CD4-positive, alpha-beta T cell (primary cell): ENCODE measurements around the gene TMEM201. TPM values are rescaled to one million over a fixed set of nuclear protein-coding genes. Genes with fewer than 3 reads are reported as not detected.

Source experiments
- ATAC-seq: fragments of 200-7000 bp; cut with Tn5 transposase; one replicate; pipeline ENCODE4 v1.10.0; 2022; ENCODE audit warnings: mild to moderate bottlenecking; ENCODE audit not compliant: poor library complexity
- CTCF ChIA-PET: fragments of 350-600 bp; sonication (Branson Sonifier 250); formaldehyde crosslinking; loops from one replicate; lab custom pipeline; 2021; ENCODE audit warnings: antibody characterized with exemption, inconsistent platforms; lab: Charles Lee
- POLR2A ChIA-PET: fragments of 350-600 bp; sonication (Branson Sonifier 250); formaldehyde crosslinking; loops from one replicate; lab custom pipeline; 2021; ENCODE audit warnings: antibody characterized with exemption, inconsistent platforms; lab: Charles Lee
- DNase-seq, 14 experiments: peaks; one replicate each; pipeline ENCODE4 v3.0.0-alpha.2; 2013 to 2020; ENCODE audit warnings: mixed read lengths in 2 of 14
- H3K27ac ChIP-seq, 2 donors: one replicate each; pipeline versions ENCODE4 v1.5.1 to v1.7.0; 2013; ENCODE audit warnings: low read length in 2 of 2, low read depth in 1 of 2, mild to moderate bottlenecking in 1 of 2
- H3K27me3 ChIP-seq, 2 experiments: 1 replicate in 1 of 2; 2 replicates in 1 of 2; pipeline versions ENCODE4 v1.6.1 to v1.7.0; 2013; ENCODE audit warnings: low read length in 2 of 2, control low read depth in 1 of 2, mild to moderate bottlenecking in 1 of 2, moderate library complexity in 1 of 2; ENCODE audit not compliant: insufficient read depth in 2 of 2, control insufficient read depth in 1 of 2
- H3K36me3 ChIP-seq: one replicate; pipeline ENCODE4 v1.6.1; 2013; ENCODE audit warnings: low read length, control low read depth; ENCODE audit not compliant: insufficient read depth
- H3K4me1 ChIP-seq: one replicate; pipeline ENCODE4 v1.6.1; 2013; ENCODE audit warnings: low read length, control low read depth; ENCODE audit not compliant: insufficient read depth
- H3K4me3 ChIP-seq: one replicate; pipeline ENCODE4 v1.5.1; 2013; ENCODE audit warnings: mild to moderate bottlenecking, low read length, moderate library complexity
- H3K9me3 ChIP-seq, 2 experiments: 1 replicate in 1 of 2; 2 replicates in 1 of 2; pipeline versions ENCODE4 v1.6.1 to v1.7.0; 2013; ENCODE audit warnings: low read length in 2 of 2, mild to moderate bottlenecking in 2 of 2, control low read depth in 1 of 2, moderate library complexity in 1 of 2; ENCODE audit not compliant: control insufficient read depth in 1 of 2, insufficient read depth in 1 of 2
- H3K27ac Mint-ChIP-seq: one replicate; pipeline ENCODE4 v1.8.0; 2020; ENCODE audit warnings: mixed read lengths
- H3K27me3 Mint-ChIP-seq: one replicate; pipeline ENCODE4 v1.8.0; 2021; ENCODE audit warnings: mixed read lengths
- H3K36me3 Mint-ChIP-seq: one replicate; pipeline ENCODE4 v1.8.0; 2021; ENCODE audit warnings: low read depth, mixed read lengths
- H3K4me1 Mint-ChIP-seq: one replicate; pipeline ENCODE4 v1.8.0; 2021; ENCODE audit warnings: low read depth, mixed read lengths
- H3K4me3 Mint-ChIP-seq: one replicate; pipeline ENCODE4 v1.8.0; 2020; ENCODE audit warnings: mild to moderate bottlenecking, mixed read lengths
- H3K9me3 Mint-ChIP-seq: one replicate; pipeline ENCODE4 v1.8.0; 2020; ENCODE audit warnings: mixed read lengths
- intact Hi-C, 2 experiments: fragments of 100-400 bp; cut with DNase I in 1 of 2; cut with micrococcal nuclease in 1 of 2; formaldehyde crosslinking; loops; one replicate each; pipeline versions ENCODE4 v1.15.1 to v1.9.0; 2023 to 2025; cut with DNase I, micrococcal nuclease
- total RNA-seq, 174 experiments: library from RNA in 2 of 174; stranded (reverse) in 2 of 174; gene quantifications; one replicate each; pipeline ENCODE4 v1.2.3 and lab custom pipeline; 2021 to 2026
- TF ChIP-seq, protein P1 (sequence below): fragments of 200-600 bp; IDR thresholded peaks from one replicate; pipeline ENCODE4 v1.8.0; 2022; ENCODE audit warnings: antibody characterized with exemption, mild to moderate bottlenecking

Gene TMEM201
- total RNA-seq, 2 experiments from 2014 or later, result 9.1 to 9.2 TPM

DNA sequence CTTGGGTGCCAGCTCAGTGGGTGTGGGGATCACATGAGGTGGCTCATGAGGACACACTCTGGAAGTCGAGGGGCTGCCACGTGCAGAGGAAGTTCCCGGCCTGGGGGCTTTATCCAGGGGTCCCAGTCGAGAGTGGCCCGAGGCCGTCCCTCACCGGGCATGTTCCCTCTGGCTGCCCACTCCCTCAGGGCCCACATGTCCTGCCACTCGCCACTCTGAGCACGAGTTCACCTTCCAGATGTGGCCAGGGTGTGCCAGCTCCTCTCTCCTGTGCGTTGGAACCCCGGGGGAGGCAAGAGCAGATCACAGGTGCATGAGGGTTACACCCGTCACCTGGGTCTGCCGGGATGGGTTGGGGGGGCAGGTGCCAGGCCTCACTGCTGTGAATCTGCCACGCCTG, 14.6 kb downstream of the TMEM201 start:
- TF ChIP-seq, protein P1, sequence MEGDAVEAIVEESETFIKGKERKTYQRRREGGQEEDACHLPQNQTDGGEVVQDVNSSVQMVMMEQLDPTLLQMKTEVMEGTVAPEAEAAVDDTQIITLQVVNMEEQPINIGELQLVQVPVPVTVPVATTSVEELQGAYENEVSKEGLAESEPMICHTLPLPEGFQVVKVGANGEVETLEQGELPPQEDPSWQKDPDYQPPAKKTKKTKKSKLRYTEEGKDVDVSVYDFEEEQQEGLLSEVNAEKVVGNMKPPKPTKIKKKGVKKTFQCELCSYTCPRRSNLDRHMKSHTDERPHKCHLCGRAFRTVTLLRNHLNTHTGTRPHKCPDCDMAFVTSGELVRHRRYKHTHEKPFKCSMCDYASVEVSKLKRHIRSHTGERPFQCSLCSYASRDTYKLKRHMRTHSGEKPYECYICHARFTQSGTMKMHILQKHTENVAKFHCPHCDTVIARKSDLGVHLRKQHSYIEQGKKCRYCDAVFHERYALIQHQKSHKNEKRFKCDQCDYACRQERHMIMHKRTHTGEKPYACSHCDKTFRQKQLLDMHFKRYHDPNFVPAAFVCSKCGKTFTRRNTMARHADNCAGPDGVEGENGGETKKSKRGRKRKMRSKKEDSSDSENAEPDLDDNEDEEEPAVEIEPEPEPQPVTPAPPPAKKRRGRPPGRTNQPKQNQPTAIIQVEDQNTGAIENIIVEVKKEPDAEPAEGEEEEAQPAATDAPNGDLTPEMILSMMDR, result no peak
- CTCF ChIA-PET, result no interaction called here

DNA sequence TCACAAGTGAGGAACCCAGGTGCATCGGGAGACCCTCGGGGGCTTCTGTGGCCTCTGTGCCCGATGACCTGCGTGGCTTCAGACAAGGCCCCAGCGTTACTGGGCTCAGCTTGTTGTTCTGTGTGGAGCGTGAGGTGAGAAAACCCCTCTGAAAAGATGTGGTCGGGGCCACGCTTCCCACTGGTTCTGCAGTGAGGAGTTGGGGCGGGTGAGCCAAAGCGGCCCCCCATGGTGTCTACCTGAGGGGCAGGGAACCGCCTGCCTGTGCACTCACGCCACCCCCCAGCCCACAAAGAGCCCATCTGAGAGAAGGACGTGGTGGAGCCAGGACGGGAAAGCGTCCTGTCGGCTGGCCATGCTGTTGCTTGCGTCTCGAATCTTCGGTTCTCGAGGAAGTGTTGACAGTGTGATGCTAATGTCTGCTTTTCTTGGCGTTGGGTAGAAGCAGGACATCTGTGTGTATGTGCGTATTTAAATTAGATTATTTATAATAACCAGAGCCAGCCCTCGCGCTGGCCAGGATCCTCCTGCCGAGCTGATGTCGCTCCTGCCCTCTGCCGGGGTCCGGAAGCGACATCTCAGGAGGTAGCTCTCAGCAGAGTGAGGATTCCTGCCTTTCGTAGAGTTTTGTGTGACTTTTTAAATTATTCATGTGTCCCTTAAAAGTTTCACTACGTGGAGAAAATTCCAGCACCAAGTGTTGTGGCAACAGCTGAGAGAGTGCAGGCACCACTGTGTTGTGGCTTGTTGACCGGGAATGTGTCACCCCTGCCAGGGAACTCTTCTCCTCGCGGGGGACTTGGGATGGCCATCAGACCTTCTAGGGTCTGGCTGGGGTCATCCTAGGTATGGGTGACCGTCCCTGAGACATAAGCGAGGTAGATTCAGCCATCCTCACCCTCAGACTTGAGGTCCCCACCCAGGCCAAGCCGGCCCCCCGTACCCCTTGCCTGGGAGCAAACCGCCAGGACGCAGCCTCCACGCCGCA, 15.3 kb downstream of the TMEM201 start:
- no peaks in the 10 kb centered on the region for H3K9me3 ChIP-seq
- DNase-seq, result no peak
- ChIA-PET POLR2A (no interaction called here), CTCF (no interaction called here)
- peaks cover 10% of the 10 kb centered on the region for H3K36me3 Mint-ChIP-seq
- no peaks in the 10 kb centered on the region for H3K4me1 ChIP-seq
- TF ChIP-seq, protein P1, result no peak
- H3K4me3 ChIP-seq, result no peak overlapping the region
- H3K4me1 Mint-ChIP-seq, result no peaks in the 10 kb centered on the region
- intact Hi-C loops, result no loop called here
- no peak for ATAC-seq
- H3K27ac Mint-ChIP-seq, result no peak overlapping the region
- no peak overlapping the region for H3K4me3 Mint-ChIP-seq
- H3K27me3 Mint-ChIP-seq, result no peaks in the 10 kb centered on the region
- H3K36me3 ChIP-seq, result peaks cover 9% of the 10 kb centered on the region
- no peaks in the 10 kb centered on the region for H3K9me3 Mint-ChIP-seq
- H3K27me3 ChIP-seq, result no peaks in the 10 kb centered on the region
- H3K27ac ChIP-seq, result no peak overlapping the region

More for the DNA sequence above, 14.6 kb downstream of the TMEM201 start:
- H3K4me3 Mint-ChIP-seq, result no peak overlapping the region
- intact Hi-C loops, result no loop called here
- H3K27me3 Mint-ChIP-seq, result no peaks in the 10 kb centered on the region
- no peaks in the 10 kb centered on the region for H3K4me1 Mint-ChIP-seq
- peaks cover 10% of the 10 kb centered on the region for H3K36me3 Mint-ChIP-seq
- no peaks in the 10 kb centered on the region for H3K27me3 ChIP-seq
- H3K9me3 ChIP-seq, result no peaks in the 10 kb centered on the region
- H3K9me3 Mint-ChIP-seq, result no peaks in the 10 kb centered on the region
- H3K36me3 ChIP-seq, result peaks cover 13% of the 10 kb centered on the region
- H3K4me3 ChIP-seq, result no peak overlapping the region
- H3K4me1 ChIP-seq, result no peaks in the 10 kb centered on the region
- POLR2A ChIA-PET, result no interaction called here
- ATAC-seq (no peak), DNase-seq (no peak)
- H3K27ac Mint-ChIP-seq, result no peak overlapping the region
- no peak overlapping the region for H3K27ac ChIP-seq

DNA sequence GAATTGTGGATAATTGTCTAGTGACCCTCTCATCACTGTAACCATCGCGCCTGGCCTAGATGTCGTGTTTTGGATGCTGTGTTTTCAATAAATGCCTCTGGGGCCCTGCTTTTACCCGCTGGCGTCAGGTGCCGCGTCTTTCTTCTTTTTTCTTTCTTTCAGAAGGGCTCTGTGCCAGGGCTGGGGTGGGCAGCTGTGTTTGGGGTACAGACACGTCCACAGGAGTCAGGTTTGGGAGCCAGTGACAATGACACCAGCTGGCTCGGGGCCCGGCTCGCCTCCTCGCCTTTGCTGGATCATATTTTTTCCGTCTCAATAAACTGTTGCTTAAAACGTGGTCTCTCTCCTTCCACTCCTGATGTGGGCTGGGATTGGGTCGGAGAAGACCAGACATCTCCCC, 16.1 kb downstream of the TMEM201 start:
- Histone ChIP-seq H3K36me3 (peaks cover 9% of the 10 kb centered on the region), H3K27ac (no peak overlapping the region), H3K4me1 (no peaks in the 10 kb centered on the region), H3K9me3 (no peaks in the 10 kb centered on the region), H3K27me3 (no peaks in the 10 kb centered on the region), H3K4me3 (no peak overlapping the region)
- TF ChIP-seq, protein P1, result no peak
- peaks cover 10% of the 10 kb centered on the region for H3K36me3 Mint-ChIP-seq
- H3K27ac Mint-ChIP-seq, result no peak overlapping the region
- CTCF ChIA-PET, result no interaction called here
- H3K27me3 Mint-ChIP-seq, result no peaks in the 10 kb centered on the region
- no peak overlapping the region for H3K4me3 Mint-ChIP-seq
- DNase-seq (no peak), ATAC-seq (no peak)
- H3K9me3 Mint-ChIP-seq, result no peaks in the 10 kb centered on the region
- intact Hi-C loops, result no loop called here
- POLR2A ChIA-PET, result no interaction called here
- H3K4me1 Mint-ChIP-seq, result no peaks in the 10 kb centered on the region
